Measurements from ENCODE around the gene ABCB4. TPM values are rescaled to one million over a fixed set of nuclear protein-coding genes. Genes with fewer than 3 reads are reported as not detected.

Gene ABCB4
- total RNA-seq, 1 donor from 2014 or later = not detected

DNA sequence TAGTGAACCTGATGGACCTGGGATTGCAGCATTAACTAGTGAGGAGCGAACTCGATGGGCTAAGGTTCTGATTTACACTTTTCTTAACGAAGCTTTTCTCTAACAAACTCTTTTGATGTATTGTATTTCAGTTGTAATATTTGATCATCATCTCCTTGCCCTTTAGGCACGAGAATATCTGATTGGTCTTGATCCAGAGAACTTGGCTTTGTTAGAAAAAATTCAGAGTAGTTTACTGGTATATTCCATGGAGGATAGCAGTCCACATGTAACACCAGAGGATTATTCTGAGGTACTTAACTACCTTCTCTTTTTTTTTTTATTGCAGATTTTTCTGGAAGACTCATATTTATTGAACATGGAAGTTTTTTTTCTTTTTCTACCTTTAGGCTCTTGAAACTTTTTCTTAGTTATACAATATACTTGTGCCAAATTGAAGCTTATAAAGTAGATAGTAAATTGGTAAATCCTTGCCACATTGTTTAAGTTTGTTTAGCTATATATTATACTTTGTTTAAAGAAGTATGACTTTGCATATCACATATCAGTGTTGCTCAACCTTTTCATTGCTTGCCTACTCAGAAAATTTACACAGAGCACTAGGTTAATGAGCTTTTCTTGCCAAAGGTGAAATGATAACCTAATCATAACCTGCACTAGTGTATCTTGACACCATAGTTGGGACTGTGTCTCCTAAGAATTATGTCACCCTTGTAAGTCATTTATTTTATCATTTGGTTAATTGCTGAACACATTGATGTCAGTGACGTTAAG, 99.6 kb downstream of the ABCB4 start:
- no peaks in the 10 kb centered on the region for H3K27me3 ChIP-seq
- intact Hi-C loops (cut with DNase I) = no loop called here
- no peaks in the 10 kb centered on the region for H3K4me1 ChIP-seq
- no peak for DNase-seq (ENCODE audit: low spot score in 2 of 2)
- H3K36me3 ChIP-seq = peaks cover 0 to 9% of the 10 kb centered on the region in 2 donors
- no peak for TF ChIP-seq CTCF (IDR thresholded peaks at IDR 0.05)
- H3K27ac ChIP-seq = no peak overlapping the region
- H3K9me3 ChIP-seq = no peaks in the 10 kb centered on the region
- no peak overlapping the region for H3K4me3 ChIP-seq

GRCh38 chr7:87370660-87371180, 104.8 kb downstream of the ABCB4 start:
- no peak for DNase-seq (ENCODE audit: low spot score in 2 of 2)
- Histone ChIP-seq H3K4me1 (no peaks in the 10 kb centered on the region), H3K4me3 (no peak overlapping the region), H3K27me3 (no peaks in the 10 kb centered on the region), H3K9me3 (no peaks in the 10 kb centered on the region), H3K36me3 (peaks cover 0 to 10% of the 10 kb centered on the region in 2 donors), H3K27ac (no peak overlapping the region)
- intact Hi-C loops (cut with DNase I) = no loop called here
- no peak for TF ChIP-seq CTCF (IDR thresholded peaks at IDR 0.05)

DNA sequence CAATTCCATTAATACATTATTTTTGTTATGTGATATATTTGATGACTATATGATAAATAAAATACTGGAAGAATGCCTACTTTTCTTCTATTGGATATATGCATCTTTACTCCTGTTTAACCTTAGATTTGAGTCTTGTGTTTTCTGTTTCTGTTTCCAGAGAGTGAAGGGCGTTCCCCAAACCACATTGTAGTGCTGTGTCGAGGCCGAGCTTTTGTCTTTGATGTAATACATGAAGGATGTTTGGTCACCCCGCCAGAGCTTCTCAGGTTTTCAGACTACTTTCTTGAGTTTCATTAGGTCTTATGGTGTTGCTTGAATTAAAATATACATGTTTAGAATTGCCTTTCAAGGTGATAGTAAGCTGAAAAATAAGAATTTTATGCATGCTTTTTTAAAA, 106.3 kb downstream of the ABCB4 start:
- TF ChIP-seq CTCF (IDR thresholded peaks at IDR 0.05) = no peak
- no peaks in the 10 kb centered on the region for H3K27me3 ChIP-seq
- intact Hi-C loops (cut with DNase I) = no loop called here

DNA sequence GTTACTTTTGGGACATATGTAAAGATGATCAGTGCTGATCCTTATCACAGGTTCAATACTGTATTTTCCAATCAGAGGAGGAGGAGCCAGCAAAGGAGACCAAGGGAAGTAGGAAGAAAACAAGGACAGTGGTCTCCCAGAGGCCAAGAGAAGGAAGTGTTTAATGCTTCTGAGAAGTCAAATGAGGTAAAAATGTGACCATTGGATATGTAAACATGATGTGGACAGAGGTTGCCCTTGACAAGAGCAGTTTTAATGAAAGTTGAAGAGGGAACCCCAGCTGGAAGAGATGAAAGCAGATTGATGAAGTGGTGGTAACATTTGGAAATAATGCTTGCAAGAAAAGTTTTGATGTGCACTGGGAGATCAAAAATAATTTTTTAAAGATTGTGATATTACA, 111.2 kb downstream of the ABCB4 start:
- Histone ChIP-seq H3K4me1 (no peaks in the 10 kb centered on the region), H3K27ac (no peak overlapping the region), H3K9me3 (no peaks in the 10 kb centered on the region), H3K4me3 (no peak overlapping the region), H3K27me3 (no peaks in the 10 kb centered on the region), H3K36me3 (peaks cover 10 to 21% of the 10 kb centered on the region in 2 donors)
- no peak for TF ChIP-seq CTCF (IDR thresholded peaks at IDR 0.05)
- intact Hi-C loops (cut with DNase I) = no loop called here
- no peak for DNase-seq (ENCODE audit: low spot score in 2 of 2)

More for the DNA sequence above, 106.3 kb downstream of the ABCB4 start:
- no peaks in the 10 kb centered on the region for H3K4me1 ChIP-seq
- peaks cover 0 to 11% of the 10 kb centered on the region in 2 donors for H3K36me3 ChIP-seq
- DNase-seq (ENCODE audit: low spot score in 2 of 2) = no peak
- H3K27ac ChIP-seq = no peak overlapping the region
- H3K4me3 ChIP-seq = no peak overlapping the region
- no peaks in the 10 kb centered on the region for H3K9me3 ChIP-seq

DNA sequence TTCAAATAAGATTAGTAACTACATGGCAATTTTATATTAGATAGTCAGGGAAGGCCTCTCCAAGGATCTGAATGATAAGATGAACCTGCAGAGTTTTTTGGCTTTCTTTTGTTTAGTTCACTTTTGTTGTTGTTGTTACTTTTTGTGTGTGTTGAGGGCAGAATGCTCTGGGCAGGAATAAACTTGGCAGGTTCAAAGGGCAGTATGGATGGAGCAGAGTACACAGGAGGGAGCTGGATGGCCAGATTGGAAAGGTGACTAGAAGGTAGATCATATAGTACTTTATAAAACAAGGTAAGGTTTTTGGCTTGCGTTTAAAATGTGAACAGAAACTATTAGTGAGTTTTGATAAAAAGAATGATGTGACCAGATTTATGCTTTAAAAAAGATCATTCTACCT, 112.1 kb downstream of the ABCB4 start:
- Histone ChIP-seq H3K27me3 (no peaks in the 10 kb centered on the region), H3K27ac (no peak overlapping the region), H3K4me3 (no peak overlapping the region), H3K36me3 (peaks cover 10 to 18% of the 10 kb centered on the region in 2 donors), H3K4me1 (no peaks in the 10 kb centered on the region), H3K9me3 (no peaks in the 10 kb centered on the region)
- no peak for DNase-seq (ENCODE audit: low spot score in 2 of 2)
- intact Hi-C loops (cut with DNase I) = no loop called here
- TF ChIP-seq CTCF (IDR thresholded peaks at IDR 0.05) = no peak

Measured in ascending aorta (tissue), 2 donors.